ENCODE results near the gene PIK3C2B.

DNA sequence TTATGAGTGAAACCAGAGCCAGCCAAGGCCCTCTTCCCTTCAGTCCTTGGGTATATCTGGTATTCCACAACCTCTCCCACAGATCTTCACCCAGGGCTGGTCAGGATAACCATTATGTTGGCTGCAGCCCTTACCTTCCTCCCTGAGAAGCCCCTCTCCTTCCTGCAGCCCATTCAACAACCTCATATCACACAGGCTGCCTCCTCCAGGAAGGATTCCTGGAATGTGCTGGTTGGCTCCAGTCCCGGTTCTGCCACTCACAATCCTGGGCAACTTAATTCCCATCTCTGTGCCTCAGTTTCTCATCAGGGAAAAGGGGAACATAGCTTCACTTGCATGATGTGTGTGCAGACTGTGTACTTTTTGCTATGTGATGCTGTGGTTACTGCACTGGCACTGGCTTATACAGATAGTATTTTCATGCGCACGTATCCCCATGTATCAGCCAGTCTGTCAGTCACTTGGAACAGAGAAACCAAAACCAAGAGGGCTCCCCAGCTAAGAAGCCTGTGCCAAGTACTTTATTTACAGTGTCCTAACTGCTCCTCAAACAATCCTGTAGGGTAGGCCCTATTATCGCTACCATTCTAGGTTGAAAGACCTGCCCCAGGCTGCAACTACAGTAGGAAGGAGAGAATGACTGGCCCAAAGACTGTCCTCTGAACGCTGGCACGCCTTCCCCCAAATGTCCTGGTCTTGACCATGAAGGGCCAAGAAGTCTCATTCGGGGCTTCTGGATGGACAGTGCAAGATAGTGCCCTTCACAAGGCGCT lies 43.1 kb downstream of the PIK3C2B start:
- TF ChIP-seq, protein P1, sequence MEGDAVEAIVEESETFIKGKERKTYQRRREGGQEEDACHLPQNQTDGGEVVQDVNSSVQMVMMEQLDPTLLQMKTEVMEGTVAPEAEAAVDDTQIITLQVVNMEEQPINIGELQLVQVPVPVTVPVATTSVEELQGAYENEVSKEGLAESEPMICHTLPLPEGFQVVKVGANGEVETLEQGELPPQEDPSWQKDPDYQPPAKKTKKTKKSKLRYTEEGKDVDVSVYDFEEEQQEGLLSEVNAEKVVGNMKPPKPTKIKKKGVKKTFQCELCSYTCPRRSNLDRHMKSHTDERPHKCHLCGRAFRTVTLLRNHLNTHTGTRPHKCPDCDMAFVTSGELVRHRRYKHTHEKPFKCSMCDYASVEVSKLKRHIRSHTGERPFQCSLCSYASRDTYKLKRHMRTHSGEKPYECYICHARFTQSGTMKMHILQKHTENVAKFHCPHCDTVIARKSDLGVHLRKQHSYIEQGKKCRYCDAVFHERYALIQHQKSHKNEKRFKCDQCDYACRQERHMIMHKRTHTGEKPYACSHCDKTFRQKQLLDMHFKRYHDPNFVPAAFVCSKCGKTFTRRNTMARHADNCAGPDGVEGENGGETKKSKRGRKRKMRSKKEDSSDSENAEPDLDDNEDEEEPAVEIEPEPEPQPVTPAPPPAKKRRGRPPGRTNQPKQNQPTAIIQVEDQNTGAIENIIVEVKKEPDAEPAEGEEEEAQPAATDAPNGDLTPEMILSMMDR (IDR thresholded peaks at IDR 0.05; ENCODE audit: low read depth, low read length, missing input control), result no peak
- TF ChIP-seq, protein P2, sequence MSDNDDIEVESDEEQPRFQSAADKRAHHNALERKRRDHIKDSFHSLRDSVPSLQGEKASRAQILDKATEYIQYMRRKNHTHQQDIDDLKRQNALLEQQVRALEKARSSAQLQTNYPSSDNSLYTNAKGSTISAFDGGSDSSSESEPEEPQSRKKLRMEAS (IDR thresholded peaks at IDR 0.05), result no peak
- TF ChIP-seq, protein P3, sequence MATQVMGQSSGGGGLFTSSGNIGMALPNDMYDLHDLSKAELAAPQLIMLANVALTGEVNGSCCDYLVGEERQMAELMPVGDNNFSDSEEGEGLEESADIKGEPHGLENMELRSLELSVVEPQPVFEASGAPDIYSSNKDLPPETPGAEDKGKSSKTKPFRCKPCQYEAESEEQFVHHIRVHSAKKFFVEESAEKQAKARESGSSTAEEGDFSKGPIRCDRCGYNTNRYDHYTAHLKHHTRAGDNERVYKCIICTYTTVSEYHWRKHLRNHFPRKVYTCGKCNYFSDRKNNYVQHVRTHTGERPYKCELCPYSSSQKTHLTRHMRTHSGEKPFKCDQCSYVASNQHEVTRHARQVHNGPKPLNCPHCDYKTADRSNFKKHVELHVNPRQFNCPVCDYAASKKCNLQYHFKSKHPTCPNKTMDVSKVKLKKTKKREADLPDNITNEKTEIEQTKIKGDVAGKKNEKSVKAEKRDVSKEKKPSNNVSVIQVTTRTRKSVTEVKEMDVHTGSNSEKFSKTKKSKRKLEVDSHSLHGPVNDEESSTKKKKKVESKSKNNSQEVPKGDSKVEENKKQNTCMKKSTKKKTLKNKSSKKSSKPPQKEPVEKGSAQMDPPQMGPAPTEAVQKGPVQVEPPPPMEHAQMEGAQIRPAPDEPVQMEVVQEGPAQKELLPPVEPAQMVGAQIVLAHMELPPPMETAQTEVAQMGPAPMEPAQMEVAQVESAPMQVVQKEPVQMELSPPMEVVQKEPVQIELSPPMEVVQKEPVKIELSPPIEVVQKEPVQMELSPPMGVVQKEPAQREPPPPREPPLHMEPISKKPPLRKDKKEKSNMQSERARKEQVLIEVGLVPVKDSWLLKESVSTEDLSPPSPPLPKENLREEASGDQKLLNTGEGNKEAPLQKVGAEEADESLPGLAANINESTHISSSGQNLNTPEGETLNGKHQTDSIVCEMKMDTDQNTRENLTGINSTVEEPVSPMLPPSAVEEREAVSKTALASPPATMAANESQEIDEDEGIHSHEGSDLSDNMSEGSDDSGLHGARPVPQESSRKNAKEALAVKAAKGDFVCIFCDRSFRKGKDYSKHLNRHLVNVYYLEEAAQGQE (IDR thresholded peaks at IDR 0.05), result no peak
- TF ChIP-seq TAF1 (conservative IDR thresholded peaks at IDR 0.05), result no peak
- TF ChIP-seq RAD21 (IDR thresholded peaks at IDR 0.05), result no peak
- TF ChIP-seq HNF4A (conservative IDR thresholded peaks at IDR 0.05), result no peak
- TF ChIP-seq EGR1 (IDR thresholded peaks at IDR 0.05; ENCODE audit: low read depth in 2 of 2), result no peak
- no peak for TF ChIP-seq JUND (IDR thresholded peaks at IDR 0.05)
